ENCODE data around the gene FTSJ1. TPM values are rescaled to one million over a fixed set of nuclear protein-coding genes. Genes with fewer than 3 reads are reported as not detected.
"Not testable (repeated sequence)": the region's sequence is repeated elsewhere in the genome, so short reads cannot be mapped to it uniquely, and the experiment has no call there.

Gene FTSJ1
- total RNA-seq, 1 experiment from 2014 or later = 78.5 TPM

GRCh38 chrX:48493890-48494364 is 17.9 kb downstream of the FTSJ1 start:
- peak; percentile 57 for DNase-seq (ENCODE audit: low read depth)

DNA sequence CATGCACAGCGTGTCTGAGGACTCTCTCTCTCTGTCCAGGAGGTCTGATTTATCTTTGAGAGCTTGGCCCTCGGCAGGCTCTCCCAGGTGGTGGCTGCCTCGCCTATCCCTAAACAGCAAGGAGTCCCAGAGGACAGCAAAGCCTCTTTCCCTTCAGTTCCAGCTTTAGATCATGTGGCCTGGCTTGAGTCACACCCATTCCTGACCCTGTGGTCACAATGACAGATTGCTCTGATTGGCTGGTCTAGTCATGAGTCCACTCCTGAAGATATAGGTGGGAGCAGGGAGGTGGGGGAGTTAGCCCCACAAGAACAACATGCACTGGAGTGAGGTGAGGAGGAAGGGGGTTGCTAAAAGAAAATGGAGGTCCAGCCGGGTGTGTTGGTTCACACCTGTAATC is 20.7 kb downstream of the FTSJ1 start:
- DNase-seq (ENCODE audit: low read depth) = no peak

- no peak for DNase-seq (ENCODE audit: low read depth)
Observed at GRCh38 chrX:48497871-48498270, 21.9 kb downstream of the FTSJ1 start.

DNA sequence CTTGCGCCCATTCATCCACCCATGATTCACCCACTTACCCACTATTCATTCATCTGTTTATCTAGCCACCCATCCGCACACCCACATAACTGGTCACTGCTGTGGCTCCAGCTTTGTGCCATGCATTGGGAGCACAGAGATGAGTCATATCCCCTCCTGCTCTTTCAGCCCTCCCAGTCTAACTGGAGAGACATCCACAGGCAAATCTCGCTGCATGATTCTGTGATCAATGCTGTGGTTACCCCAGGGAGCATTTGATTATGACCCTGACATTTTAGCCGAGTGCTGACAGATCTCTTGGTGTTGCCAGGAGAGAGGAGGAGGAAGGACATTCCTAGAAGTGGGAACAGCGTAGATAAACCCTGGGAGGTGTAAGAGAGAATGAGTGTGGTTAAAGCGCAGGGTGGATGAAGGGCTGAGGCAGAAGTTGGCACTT is 22.4 kb downstream of the FTSJ1 start:
- peak; percentile 92 for DNase-seq (ENCODE audit: low read depth)

DNA sequence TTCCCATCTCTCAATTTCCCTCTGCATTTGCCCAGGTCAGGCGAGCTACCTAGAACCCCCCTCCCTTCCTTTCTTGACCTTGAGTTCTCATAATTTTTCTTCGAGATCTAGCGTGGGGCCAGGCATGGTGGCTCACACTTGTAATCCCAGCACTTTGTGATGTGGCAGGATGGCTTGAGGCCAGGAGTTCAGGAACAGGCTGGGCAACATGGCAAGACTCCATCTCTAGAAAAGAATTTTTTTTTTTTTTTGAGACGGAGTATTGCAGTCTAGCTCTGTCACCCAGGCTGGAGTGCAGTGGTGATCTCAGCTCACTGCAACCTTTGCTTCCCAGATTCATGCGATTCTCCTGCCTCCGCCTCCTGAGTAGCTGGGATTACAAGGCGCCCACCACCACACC is 28.3 kb downstream of the FTSJ1 start:
- no peak for DNase-seq (ENCODE audit: low read depth)

GRCh38 chrX:48505481-48505880 is 29.5 kb downstream of the FTSJ1 start:
- no peak for DNase-seq (ENCODE audit: low read depth)

DNA sequence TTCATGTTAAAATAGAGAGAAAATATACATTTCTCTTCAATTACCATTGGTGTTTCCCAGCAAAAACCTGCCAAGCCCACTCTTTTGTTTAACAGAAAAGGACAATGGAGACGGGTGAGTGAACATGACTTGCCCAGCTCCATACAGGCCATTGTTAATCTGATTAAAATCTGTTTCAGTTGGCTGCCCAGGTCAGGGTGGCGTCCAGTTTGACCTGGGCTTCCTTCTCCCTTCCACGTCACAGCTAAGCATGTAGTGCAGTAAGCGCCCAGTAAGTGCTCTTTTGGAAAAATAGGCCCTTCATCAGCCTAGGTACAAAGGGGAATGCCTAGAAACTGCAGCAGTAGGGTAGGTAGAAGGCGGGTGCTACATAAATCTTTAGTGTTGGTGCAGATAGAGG is 31.2 kb downstream of the FTSJ1 start:
- no peak for DNase-seq (ENCODE audit: low read depth)

DNA sequence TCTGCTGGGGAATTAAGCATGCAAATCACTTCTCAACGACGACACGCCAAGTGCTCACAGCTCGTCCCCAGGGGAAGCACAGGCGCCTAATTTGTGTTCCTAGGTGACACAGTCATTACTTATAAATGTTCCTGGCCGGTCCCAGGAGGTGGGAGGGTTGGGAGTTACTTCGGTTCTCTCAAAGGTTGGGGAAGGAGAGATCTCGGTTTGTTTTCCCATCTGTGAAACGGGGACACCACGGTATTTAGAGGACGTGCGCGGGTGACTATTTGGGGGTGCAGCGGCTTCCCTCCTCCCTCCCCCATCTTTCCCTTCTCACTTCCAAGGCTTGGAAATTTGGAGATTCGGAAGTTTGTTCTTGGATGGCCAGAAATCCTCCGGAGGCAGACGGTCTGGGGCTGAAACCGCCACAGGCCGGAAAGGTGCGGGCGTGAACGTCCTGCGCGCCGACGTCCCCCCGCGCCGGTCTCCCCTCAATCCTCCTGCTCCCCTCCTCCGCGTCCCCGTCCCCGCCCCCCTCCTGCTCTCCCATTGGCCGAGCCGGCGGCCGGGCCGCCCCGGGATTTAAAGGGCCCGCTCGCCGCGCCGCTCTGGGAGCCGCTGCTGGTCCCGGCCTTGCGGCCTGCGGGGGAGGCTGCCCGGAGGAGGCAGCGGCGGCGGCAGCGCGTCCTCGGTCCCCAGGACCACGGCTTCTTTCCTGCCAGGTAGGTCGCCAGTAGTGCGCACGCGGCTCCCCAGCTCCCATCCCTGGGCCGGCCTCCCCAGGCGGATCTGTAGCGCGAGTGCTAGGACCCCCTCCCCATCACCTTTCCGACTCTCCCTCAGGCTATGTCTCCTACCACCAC is 32.6 kb downstream of the FTSJ1 start, which contains the start of gene PORCN:
PORCN (plus strand) TSS at position 593 of the 845 bp plus-strand sequence. CDS start 829 bp downstream, outside the sequence.
- peak; percentile 75 for DNase-seq (ENCODE audit: low read depth)

DNA sequence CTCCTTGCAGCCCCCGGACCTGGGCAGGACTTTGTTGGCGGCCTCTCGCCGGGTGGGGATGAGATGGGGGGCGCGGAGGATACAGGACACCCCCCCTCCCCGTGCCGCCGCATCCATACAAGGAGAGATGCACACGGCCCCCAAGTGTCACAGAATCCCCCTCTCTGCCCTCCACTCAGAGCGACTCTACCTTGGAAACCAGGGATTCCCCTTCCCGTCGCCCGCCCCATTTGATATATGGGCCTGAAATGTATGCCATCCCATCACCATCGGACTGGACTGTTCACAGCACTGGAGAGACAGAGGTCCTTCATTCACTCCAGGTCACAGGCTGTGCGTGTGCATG is 33.2 kb downstream of the FTSJ1 start:
- DNase-seq (ENCODE audit: low read depth) = no peak

DNA sequence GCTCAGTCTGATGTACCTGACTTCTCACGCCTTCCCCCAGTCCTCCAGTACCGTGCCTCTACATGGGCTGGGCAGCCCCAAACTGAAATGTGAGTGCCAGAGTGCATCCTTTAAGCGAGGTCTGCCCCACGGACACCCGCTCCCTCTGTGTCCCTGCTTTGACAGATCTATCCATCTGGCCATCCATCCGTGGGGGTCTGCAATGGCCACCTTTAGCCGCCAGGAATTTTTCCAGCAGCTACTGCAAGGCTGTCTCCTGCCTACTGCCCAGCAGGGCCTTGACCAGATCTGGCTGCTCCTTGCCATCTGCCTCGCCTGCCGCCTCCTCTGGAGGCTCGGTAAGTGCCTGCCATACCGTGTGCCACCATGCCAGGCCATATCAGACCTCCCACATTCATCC is 33.6 kb downstream of the FTSJ1 start:
- DNase-seq (ENCODE audit: low read depth) = no peak

DNA sequence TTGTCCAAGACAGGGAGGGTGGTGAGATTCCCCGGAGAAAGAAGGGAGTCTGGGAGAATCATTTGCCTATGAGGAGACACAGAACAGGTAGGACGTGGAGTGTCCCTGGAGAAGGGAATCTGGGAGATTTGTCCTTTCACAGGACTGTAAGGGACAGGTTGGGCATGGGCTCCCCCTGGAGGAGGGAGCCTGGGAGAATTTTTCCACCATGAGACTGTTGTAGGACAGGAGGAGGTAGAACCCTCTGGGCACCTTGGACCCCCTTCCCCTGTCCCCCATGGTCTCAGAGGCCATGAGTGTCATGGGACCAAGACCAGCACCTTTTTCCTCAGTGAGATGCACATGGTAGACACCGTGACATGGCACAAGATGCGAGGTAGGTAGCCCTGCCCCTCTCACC is 35.6 kb downstream of the FTSJ1 start:
- DNase-seq (ENCODE audit: low read depth) = no peak

DNA sequence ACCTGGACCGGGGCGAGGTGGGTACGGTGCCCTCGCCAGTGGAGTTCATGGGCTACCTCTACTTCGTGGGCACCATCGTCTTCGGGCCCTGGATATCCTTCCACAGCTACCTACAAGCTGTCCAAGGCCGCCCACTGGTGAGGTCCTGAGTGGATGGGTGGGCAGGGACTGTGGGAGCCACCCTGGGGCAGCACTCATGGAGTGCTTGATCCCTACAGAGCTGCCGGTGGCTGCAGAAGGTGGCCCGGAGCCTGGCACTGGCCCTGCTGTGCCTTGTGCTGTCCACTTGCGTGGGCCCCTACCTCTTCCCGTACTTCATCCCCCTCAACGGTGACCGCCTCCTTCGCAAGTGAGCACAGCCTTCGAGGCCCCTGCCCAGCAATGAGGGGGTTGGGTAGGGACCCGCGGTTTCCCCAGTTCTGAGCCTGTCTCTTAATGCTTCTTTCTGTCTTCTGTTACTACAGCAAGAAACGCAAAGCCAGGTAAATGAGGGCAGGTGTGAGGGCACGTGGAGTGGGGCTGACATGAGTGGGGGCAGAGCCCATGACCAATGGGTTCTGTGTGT is 36.5 kb downstream of the FTSJ1 start:
- DNase-seq (ENCODE audit: low read depth) = no peak

DNA sequence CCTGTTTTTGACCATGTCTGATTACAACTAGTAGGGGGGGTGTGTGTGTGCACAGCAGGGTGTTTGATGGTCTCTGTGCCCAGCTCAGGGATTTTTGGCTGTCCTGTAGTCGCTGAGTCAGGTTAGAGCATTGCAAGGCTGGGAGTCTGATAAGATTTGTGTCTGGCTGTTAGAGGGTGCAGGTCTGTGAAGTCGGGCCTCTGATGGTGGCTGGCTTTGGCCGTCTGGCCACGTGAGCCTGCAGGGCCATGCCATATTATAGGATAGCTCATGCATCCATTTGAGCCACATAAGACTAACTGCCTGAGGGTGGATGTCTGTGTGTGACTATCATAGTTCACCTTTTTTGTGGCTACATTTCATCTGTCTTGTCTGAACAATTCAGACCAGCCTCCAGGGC is 37.7 kb downstream of the FTSJ1 start:
- no peak for DNase-seq (ENCODE audit: low read depth)

DNA sequence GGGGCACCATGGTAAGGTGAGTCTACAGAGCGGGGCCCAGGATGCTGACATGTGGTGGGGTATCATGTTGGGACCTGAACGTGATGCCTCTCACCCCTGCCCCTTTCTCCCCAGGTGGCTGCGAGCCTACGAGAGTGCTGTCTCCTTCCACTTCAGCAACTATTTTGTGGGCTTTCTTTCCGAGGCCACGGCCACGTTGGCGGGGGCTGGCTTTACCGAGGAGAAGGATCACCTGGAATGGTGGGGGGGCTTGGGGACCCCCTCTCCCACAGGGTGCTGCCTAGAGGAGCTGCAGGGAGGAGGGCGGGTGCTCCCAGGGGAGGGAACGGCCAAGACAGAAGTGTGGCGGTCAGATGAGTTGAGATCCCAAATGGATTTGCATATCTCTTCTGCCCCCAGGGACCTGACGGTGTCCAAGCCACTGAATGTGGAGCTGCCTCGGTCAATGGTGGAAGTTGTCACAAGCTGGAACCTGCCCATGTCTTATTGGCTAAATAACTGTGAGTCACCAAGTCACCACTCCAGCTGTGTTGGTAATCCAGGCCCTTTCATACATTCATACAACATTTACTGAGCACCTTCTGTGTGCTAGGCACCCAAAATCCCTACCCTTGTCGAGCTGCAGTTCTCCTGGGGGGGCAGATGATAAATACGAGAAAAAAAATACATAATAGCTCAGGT is 38.3 kb downstream of the FTSJ1 start:
- no peak for DNase-seq (ENCODE audit: low read depth)

DNA sequence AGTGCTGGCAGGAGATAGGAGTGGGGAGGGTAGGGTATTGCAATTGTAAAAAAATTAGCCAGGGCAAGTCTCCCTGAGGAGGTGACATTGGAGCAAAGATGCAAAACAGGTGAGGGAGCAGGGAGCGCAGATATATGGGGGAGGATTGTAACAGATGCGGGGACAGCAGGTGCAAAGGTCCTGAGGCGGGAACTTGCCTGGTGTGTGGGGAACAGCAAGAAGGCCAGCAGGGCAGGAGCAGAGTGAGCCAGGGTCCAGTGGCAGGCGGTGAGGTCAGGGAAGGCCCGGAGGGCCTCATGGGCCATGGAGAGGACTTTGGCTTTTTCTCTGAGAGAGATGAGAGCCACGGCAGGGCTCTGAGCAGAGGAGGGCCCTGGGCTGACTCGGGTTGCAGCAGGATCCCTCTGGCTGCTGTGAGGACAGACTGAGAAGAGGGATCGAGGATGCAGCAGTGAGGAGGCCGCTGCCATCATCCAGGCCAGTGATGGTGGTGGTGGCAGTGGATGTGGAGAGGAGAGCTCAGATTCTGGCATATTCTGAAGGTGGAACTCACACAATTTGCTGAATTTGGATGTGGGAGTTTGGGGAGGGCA is 39.0 kb downstream of the FTSJ1 start:
- DNase-seq (ENCODE audit: low read depth) = no peak

GRCh38 chrX:48515842-48516241 is 39.8 kb downstream of the FTSJ1 start:
- DNase-seq (ENCODE audit: low read depth) = no peak

- no peak for DNase-seq (ENCODE audit: low read depth)
Observed at GRCh38 chrX:48516285-48516684, 40.3 kb downstream of the FTSJ1 start.

GRCh38 chrX:48516987-48517386 is 41.0 kb downstream of the FTSJ1 start:
- DNase-seq (ENCODE audit: low read depth) = no peak

- DNase-seq (ENCODE audit: low read depth) = not testable (repeated sequence)
Observed at GRCh38 chrX:48519481-48519880, 43.5 kb downstream of the FTSJ1 start.

- DNase-seq (ENCODE audit: low read depth) = no peak
Observed at GRCh38 chrX:48520455-48520854, 44.5 kb downstream of the FTSJ1 start.

- DNase-seq (ENCODE audit: low read depth) = no peak
Observed at GRCh38 chrX:48520976-48521352, 45.0 kb downstream of the FTSJ1 start.

Data from Daoy (cell line).